ENCODE measurements around the gene ARHGAP22.
"Not testable (repeated sequence)": the region's sequence is repeated elsewhere in the genome, so short reads cannot be mapped to it uniquely, and the experiment has no call there.

ARHGAP22 gene

DNA sequence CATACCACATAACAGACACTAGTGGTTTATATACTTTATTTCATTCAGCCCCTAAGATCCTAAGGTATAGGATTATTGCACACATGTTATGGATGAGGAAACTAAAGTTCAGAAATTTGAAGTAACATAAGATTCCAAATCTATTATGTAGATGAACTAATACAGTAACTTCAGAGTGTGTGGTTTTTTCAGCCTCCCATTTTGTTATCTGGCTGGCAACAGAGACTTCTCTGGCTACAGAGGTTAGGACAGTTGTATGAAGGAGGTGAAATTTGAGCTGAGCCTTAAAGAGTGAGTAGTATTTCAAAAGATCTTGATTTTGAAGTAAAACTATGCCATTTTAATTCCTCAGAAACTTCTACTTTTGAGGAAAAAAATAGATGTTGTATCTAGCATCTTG, 173.0 kb downstream of the ARHGAP22 start:
- no peak for TF ChIP-seq CTCF (IDR thresholded peaks at IDR 0.05; ENCODE audit: borderline replicate concordance, insufficient read depth, low read depth, low read length)
- H3K4me3 ChIP-seq (ENCODE audit: low read depth, low read length), result no peak overlapping the region

GRCh38 chr10:48430402-48430993, 174.4 kb downstream of the ARHGAP22 start:
- no peak for TF ChIP-seq CTCF (IDR thresholded peaks at IDR 0.05; ENCODE audit: borderline replicate concordance, insufficient read depth, low read depth, low read length)
- no peak overlapping the region for H3K4me3 ChIP-seq (ENCODE audit: low read depth, low read length)

DNA sequence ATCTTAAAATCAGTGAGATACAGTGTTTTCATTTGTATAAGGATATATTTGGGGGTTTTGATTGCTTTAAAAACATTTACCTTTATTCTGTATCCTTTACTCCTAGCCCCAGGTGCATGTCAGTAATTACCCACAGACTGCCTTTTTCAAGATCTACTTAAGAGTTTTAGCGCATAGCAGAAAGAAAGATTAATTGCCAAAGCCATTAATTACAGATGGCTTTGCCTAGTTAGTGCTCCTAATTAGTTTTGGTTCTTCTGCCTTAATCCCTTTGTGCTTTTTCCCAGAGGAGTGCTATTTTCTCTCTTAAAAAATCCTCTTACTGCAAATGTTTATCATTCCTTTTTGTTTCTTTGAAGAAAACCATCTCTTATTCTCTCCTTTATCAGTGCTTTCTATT, 175.6 kb downstream of the ARHGAP22 start:
- TF ChIP-seq CTCF (IDR thresholded peaks at IDR 0.05; ENCODE audit: borderline replicate concordance, insufficient read depth, low read depth, low read length), result no peak
- H3K4me3 ChIP-seq (ENCODE audit: low read depth, low read length), result no peak overlapping the region

DNA sequence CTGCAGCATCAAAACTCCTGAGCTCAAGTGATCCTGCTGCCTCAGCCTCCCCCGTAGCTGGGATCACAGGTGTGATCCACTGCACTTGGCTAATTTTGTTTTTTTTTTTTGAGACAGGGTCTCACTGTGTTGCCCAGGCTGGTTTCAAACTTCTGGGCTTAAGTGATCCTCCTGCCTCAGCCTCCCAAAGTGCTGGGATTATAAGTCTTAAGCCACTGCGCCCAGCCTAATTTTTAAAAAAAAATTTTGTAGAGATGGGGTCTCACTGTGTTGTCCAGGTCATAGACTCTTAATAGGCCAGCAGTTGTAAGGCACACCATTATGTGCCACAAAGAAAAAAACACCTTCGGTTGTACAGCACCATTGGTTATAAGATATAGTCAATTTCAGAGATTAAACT, 176.0 kb downstream of the ARHGAP22 start:
- H3K4me3 ChIP-seq (ENCODE audit: low read depth, low read length), result no peak overlapping the region
- TF ChIP-seq CTCF (IDR thresholded peaks at IDR 0.05; ENCODE audit: borderline replicate concordance, insufficient read depth, low read depth, low read length), result no peak

DNA sequence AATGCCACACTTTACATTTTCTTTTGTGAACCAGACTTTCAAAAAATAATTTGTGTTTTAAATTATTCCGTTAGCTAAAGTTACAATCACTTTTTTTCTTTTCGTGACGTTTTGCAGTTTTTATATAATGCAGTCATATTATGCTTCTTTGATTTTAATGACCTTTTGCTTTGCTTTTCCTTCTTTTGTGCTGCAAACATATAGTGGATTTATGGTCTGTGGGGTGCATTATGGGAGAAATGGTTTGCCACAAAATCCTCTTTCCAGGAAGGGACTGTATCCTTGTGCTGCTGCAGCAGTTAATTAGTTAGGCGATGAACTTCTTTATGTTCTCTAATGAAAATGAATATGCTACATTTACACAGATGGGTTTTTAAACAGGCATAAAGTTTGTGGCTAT, 181.0 kb downstream of the ARHGAP22 start:
- H3K4me3 ChIP-seq (ENCODE audit: low read depth, low read length), result no peak overlapping the region
- TF ChIP-seq CTCF (IDR thresholded peaks at IDR 0.05; ENCODE audit: borderline replicate concordance, insufficient read depth, low read depth, low read length), result no peak

GRCh38 chr10:48421862-48422261, 183.0 kb downstream of the ARHGAP22 start:
- H3K4me3 ChIP-seq (ENCODE audit: low read depth, low read length), result not testable (repeated sequence)

DNA sequence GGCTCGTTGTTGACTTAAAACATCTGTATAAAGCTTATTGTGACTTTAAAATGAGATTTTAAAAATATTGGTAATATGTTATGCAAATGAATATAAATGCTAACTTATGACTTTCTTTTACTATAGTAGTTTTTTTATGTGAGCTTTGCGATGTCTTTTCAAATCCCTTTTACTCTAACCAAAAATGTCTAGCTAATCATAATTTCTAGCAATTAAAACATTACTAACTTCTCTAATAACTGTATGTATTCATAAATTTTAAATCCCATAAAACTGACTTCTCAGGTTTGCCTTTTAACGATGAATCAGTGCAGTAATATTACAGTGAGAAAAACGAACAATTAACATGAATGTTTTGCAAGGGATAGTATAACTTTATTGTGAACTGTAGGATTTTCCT, 185.2 kb downstream of the ARHGAP22 start:
- H3K4me3 ChIP-seq (ENCODE audit: low read depth, low read length), result no peak overlapping the region
- TF ChIP-seq CTCF (IDR thresholded peaks at IDR 0.05; ENCODE audit: borderline replicate concordance, insufficient read depth, low read depth, low read length), result no peak

Data from GM12875 (cell line).